Activated effector memory CD4-positive, alpha-beta T cell treated with anti-CD3 and anti-CD28 coated beads, Interleukin-2, amount 50 U/mL, for 16 hours (primary cell): ENCODE results near the gene FAM124A.
A peak's percentile ranks its signal among the peaks of the same experiment; 100 is the strongest.
"Not testable (repeated sequence)": the region's sequence is repeated elsewhere in the genome, so short reads cannot be mapped to it uniquely, and the experiment has no call there.

Source experiments
- DNase-seq: peaks from one replicate; pipeline ENCODE4 v3.0.0-alpha.2; 2020

Gene FAM124A

DNA sequence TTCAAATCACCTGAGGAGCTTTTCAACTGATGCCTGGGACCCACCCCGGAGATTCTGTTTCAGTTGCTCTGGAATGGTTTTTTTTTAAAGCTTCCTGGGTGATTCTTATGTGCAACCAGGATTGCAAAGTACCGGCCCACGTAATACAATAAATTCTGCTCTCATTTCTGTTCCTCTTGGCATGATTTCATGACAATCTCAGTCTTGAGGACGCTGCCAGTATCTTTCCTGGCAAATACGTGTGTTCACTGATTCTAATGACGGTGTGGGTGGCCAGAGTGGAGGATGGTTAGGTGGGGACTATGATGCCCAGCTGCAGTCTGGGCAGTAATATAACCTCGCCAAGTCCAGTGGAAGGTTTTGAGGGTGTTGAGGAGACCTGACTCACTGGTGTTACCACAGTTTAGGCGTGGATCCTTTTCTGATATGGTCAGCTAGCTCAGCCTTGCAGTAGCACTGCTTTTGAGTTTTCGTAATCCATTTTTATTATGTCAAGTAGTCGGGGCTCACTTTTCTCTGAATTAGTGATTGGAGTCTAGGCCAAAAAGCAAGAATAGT, 49.4 kb downstream of the FAM124A start:
- no peak for DNase-seq

- no peak for DNase-seq
Measured at GRCh38 chr13:51275101-51275500, 52.9 kb downstream of the FAM124A start.

DNA sequence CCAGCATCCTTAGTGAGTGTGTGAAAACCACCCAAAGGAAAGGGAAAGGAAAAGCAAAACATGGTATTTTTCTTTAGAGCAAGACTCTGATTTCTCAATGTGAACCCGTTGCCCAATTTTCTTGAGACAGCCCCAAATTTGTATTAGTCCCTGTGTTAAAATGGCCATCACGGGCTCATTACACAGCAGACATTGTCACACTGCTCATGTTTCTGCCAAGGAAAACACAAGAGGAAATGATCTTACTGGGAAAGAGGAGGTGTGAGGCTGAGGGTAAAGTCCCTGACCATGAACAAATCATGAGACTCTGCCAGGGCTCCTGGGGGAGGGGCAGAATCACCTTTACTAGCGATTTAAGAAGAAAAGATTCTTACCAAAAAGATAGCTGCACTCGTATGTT, 54.4 kb downstream of the FAM124A start:
- DNase-seq, result no peak

DNA sequence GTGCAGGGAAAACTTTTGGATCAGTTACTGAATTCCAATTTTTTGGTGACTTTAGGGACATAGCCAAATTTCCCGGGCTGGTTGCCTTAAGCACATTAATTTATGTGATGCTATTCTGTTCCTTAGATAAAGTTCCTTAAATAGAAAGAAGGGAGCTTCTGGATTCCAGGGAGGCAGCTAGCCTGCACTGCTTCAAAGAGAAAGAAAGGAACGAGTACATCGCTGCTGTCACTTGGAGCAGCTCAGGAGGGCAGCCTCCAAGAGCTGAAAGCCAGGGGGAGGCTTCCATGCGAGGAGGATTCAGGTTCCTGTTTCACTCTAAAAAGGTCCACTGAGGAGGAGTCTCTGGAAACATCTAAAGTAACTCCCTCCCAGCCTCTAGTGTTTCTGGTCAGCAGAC, 55.7 kb downstream of the FAM124A start:
- no peak for DNase-seq

DNA sequence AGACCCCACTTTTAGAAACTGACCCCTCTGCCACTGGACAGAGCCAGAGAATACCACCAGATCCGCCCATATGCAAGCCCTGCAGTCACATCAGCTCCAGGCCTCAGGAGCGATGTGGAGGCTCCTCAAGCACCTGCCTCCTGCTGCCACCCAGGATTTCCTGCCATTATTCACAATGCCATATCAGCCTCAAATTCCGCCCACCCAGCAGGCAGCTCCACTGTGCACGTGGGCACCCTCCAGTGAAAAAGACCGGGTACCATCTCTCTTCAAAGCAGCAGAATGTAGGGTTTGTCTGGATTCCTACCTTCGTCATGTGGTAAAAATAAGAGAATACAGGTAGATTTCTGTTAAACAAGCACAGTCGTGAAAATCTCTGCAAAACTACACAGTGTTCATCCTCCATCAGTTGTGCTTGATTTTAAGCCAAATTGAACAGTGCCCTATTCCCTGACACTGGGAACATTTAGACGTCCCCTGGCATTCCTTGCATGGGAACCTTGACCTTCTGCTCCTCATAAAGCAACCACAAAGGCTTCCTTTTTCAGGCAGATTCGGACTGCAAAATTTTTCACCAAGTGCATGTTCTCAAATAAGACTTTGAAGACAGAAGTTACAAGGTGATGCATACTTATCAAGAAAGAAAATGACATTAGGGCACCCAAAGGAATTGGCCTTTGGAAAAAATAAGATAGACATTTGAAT, 56.4 kb downstream of the FAM124A start:
- DNase-seq, result no peak

DNA sequence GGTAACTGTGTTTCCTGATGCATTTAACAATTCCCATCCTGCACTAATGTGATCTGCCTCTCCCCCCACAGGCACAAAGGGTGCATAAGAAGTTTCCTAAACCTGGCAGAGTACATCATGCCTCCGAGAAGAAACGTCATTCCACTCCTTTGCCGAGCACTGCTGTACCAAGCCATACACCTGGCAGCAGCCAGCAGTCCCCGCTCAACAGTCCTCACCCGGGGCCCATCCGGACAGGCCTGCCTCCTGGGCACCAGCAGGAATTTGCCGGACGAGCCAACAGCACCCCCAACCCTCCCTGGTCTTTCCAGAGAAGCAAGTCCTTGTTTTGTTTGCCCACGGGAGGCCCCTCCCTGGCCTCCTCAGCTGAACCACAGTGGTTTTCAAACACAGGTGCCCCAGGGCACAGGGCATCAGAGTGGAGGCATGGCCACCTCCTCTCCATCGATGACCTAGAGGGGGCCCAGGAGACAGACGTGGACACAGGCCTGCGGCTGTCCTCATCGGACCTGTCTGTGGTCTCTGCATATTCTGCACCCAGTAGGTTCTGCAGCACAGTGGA, 58.3 kb downstream of the FAM124A start:
- DNase-seq, result no peak

- no peak for DNase-seq
Measured at GRCh38 chr13:51282322-51282721, 60.1 kb downstream of the FAM124A start.

- not testable (repeated sequence) for DNase-seq
Measured at GRCh38 chr13:51282923-51283322, 60.7 kb downstream of the FAM124A start.

DNA sequence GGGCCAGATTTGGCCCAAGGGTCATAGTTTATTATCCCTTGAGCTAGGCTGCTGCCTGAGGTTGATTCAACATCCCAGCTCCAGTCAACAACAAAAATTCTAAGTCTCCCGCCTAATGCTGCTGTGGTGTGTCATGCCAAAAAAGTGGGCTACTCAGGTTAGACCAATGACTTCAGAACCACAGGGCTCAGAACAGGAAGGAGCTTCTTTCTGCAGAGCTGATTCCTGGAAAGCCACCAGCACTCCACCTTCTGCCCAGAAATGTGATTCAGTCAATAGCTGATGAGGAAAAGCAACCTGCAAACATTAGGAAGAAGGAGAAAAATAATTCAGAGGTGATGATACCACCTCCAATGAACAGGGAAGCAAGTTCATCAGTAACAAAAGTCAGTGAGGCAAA, 61.2 kb downstream of the FAM124A start:
- no peak for DNase-seq

DNA sequence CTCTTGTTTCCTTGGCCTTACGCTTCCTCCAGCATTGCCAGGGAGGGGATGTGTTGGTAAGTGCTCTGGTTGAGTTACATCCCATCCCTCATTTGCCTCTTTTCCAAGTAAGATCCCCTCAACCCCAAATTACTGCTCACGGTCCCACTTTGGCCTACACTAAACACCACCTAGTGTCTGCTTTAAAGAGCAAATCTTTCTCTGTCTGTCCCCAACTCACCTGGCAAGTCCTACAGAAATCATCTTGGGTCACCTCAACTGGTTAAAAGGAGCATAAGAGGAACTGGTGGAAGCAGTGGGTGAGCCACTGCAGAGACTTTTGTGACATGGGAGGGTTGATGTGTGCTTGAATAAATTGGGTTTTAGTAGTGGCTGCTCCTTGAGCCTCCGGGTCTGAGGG, 62.1 kb downstream of the FAM124A start:
- DNase-seq, result no peak

DNA sequence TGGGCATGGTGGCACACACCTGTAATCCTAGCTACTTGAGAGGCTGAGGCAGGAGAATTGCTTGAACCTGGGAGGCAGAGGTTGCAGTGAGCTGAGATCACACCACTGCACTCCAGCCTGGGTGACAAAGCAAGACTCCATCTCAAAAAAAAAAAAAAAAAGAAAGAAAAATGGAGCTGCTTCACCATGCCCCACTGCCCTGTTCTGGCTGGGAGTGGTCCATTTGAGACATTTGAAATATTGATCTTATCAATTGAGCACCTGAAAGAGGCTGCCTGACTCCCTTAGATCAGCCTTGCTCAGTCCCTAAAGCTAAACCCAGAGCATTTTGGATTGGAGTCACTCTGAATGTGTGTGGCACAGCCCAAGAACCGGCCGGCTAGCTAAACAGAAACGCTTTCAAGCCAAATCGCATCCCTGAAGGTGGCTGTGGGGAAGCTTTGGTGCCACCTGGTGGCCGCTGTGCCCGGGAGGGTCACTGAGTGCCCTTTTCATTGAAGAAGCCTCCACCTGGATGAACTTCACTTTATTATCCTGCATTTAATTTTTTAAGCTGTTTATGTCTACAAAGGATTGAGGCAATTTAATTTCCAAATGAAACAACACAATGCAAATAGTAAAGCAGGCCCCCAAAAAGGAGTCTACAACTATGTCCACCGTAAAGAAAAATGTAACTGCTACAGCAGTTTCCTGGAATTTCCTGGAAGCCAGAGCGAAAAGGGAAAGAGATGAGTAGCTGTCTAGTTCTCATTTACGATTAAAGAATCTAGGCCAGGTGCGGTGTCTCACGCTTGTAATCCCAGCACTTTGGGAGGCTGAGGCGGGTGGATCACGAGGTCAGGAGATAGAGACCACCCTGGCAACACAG, 64.2 kb downstream of the FAM124A start:
- DNase-seq, result peak; percentile 90

DNA sequence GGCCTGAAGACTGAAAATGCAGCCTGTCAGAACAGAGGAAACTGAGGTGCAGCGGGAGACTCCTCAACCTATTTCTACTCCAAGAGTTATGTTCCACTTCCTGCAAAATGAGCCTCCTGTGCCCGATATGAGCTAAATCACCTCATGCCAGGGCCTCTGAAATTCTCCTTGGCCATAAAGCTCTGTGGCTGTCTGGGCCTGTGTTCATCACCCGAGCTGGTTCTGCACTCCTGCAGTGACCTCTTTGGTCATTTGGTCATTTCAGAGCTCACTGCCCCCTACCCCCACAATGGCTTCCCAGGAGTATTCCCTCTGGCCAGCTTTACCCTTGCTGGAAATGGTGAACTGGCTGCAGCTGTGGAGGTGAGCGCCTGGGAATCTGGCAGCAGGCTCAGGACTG, 65.6 kb downstream of the FAM124A start:
- no peak for DNase-seq

- not testable (repeated sequence) for DNase-seq
Measured at GRCh38 chr13:51288254-51288653, 66.1 kb downstream of the FAM124A start.

GRCh38 chr13:51291341-51291740, 69.1 kb downstream of the FAM124A start:
- DNase-seq, result no peak

DNA sequence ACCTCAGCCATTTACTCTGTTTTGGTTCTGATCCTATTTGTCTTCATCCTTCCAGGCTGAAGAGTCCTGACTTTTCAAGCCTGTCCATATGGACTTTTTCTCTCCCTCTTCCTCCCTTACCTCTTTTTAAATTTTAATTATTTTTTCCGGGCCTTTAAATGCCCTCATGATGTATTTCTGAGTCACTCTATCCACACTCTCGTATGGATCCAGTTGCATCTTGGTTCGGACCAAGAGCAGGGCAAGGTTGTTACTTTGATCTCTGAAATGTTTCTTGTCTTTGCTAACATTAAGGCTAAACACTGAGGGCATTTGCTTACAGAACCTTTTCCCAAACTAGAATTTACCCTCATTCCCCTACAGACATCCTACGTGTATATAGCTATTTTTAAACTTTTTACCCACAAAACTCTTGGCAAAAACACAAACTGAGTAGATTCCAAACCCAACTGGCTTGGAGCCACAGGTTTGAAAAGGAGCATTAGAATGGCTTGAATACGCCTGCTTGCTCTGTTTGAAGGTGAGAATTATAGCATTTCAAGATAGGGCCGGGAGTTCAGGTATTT, 69.9 kb downstream of the FAM124A start:
- DNase-seq, result no peak

GRCh38 chr13:51297556-51297955, 75.4 kb downstream of the FAM124A start:
- no peak for DNase-seq

DNA sequence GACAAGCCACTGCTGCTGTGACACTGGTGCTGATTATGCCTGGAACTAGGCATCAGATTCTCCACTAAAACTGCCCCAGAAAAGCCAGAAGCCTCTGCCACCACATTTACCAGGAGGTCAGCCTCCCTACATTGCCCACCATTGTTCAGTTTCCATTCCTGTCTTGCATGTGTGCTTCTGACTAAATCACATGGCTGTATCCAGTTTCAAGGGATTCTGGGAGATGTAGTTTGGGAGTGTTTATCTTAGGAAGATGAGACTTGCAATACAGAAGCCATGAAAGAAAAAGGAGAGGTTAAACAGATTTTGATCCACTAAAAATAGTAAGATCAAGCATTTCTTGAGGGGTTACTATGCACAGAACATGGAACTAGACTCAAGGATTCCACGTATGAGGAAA, 76.6 kb downstream of the FAM124A start:
- no peak for DNase-seq

DNA sequence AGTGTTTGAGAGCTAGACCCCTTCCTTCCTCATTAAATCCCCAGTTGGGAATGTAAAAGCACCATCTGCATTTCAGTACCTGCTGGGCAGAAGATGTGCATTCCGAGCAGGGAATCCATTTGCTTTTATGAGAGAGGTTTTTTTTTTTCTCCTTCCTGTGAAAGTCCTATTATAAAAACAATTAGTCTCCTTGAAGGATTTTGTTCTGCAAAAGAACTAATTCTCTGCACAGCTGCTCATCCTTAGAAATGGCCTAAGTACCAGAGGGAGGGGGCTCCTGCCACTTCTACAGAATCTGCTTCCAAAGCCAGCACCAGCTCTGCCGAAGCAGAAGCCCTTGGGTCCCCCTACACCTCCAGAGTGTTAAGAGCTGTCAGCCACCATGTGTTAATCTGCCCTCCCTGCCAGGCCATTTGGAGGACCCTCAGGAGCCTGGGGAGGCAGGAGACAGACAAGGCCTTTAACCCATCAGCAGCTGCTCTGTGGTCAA, 80.9 kb downstream of the FAM124A start:
- DNase-seq, result no peak

DNA sequence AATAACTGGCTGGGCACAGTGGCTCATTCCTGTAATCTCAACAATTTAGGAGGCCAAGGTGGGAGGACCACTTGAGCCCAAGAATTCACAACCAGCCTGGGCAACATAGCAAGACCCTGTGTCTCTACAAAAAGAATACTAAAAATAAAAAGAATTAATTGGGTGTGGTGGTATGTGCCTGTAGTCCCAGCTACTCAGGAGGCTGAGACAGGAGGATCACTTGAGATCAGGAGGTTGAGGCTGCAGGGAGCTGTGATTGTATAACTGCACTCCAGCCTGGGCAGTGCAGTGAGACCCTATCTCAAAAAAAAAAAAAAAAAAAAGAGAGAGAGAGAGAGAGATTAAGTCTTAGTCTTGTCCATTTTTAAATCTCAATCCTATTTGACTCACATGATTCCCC, 81.7 kb downstream of the FAM124A start:
- DNase-seq, result no peak

DNA sequence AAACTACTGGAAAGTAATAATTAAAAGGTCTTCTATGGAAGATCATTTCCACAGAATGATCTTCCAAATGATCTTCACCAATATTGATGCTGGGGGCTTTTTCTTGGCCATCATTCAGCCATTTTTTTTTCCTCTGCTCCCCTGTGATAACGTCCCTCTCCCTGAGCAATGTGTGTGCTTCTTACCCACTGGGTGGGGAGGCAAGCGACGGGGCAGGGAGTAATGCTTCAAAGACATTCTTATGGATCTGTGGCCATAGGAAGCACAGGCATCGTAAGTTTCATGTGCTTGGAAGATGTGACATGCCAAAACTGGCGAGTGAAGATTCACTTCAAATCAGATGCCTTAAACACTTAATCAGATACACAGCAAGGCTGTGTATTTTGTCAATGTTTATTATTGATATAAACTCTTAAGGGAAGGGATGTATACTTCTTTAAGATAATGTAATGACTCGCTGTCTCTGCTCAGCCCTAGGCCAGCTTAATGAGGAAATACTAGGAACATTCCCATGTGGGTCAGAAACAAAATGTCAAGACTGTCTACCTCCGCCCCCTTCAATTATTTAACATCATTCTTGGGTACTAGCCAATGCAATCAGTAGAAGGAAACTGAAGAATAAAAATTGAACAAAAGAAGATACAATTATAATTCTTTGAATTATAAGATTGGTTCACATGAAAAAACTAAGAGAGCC, 83.2 kb downstream of the FAM124A start:
- no peak for DNase-seq

- no peak for DNase-seq
Measured at GRCh38 chr13:51308781-51309180, 86.6 kb downstream of the FAM124A start.

DNA sequence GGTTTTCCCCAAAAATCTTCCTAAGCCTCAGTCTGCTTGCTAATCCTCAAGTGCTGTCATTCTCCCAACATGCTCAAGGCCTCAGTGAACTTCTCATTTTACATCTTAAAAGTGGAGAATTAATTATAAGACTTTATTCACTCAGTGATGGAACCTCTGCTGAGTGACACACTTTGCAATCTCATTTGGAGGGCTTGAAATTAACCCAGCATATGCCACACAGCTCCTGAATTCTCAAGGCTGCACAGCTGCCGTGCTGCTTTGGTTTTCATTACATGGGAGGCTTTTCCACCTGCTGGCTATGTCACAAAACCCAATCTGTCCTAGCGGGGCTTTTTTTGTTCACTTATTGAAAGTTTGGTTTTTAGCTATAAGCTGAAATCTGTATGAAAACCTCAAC, 89.0 kb downstream of the FAM124A start:
- no peak for DNase-seq
